Measurements from ENCODE around the gene S100A9. TPM values are rescaled to one million over a fixed set of nuclear protein-coding genes. Genes with fewer than 3 reads are reported as not detected.

S100A9 gene
- 100 to 1,000 TPM in 1 of 2 donors, 10 to 100 TPM in 1; 65.7 to 199 TPM for total RNA-seq

GRCh38 chr1:153357853-153358690 lies at the start of gene S100A9:
TSS of gene S100A9 (plus strand) at chr1:153357854. CDS start at chr1:153358284, 430 bp downstream.
- Histone ChIP-seq H3K9me3 (no peaks in the 10 kb centered on the region), H3K4me1 (no peaks in the 10 kb centered on the region), H3K27ac (peak within 1 kb of the TSS in 1 of 2 donors; percentile 5), H3K4me3 (peak within 1 kb of the TSS in 1 of 2 donors; percentile 4), H3K27me3 (no peaks in the 10 kb centered on the region), H3K36me3 (no peaks in the 10 kb centered on the region)
- DNase-seq (ENCODE audit: low spot score): no peak
- TF ChIP-seq CTCF (IDR thresholded peaks at IDR 0.05): no peak

- Histone ChIP-seq H3K27me3 (no peaks in the 10 kb centered on the region), H3K36me3 (no peaks in the 10 kb centered on the region), H3K27ac (no peak overlapping the region), H3K4me3 (no peak overlapping the region), H3K9me3 (no peaks in the 10 kb centered on the region), H3K4me1 (no peaks in the 10 kb centered on the region)
- no peak for TF ChIP-seq CTCF (IDR thresholded peaks at IDR 0.05)
- peak; percentile 50 for DNase-seq (ENCODE audit: low spot score)
Measured at GRCh38 chr1:153308540-153308939, 49.1 kb upstream of the S100A9 start.

- no peak for DNase-seq (ENCODE audit: low spot score)
- Histone ChIP-seq H3K27ac (no peak overlapping the region), H3K9me3 (no peaks in the 10 kb centered on the region), H3K27me3 (no peaks in the 10 kb centered on the region), H3K4me1 (no peaks in the 10 kb centered on the region), H3K4me3 (no peak overlapping the region), H3K36me3 (no peaks in the 10 kb centered on the region)
- TF ChIP-seq CTCF (IDR thresholded peaks at IDR 0.05): no peak
Measured at GRCh38 chr1:153309441-153309840, 48.2 kb upstream of the S100A9 start.

- TF ChIP-seq CTCF (IDR thresholded peaks at IDR 0.05): no peak
- H3K27me3 ChIP-seq: no peaks in the 10 kb centered on the region
Measured at GRCh38 chr1:153310526-153310925, 47.1 kb upstream of the S100A9 start.

GRCh38 chr1:153312570-153313186 lies 45.0 kb upstream of the S100A9 start, which contains the start of gene PGLYRP3:
TSS of gene PGLYRP3 (minus strand) at chr1:153312952. CDS start at chr1:153310665, 2,287 bp downstream.
- no peaks in the 10 kb centered on the region for H3K36me3 ChIP-seq
- TF ChIP-seq CTCF (IDR thresholded peaks at IDR 0.05): no peak
- no peak within 1 kb of the TSS for H3K27ac ChIP-seq
- no peaks in the 10 kb centered on the region for H3K4me1 ChIP-seq
- H3K9me3 ChIP-seq: no peaks in the 10 kb centered on the region
- DNase-seq (ENCODE audit: low spot score): no peak
- no peaks in the 10 kb centered on the region for H3K27me3 ChIP-seq
- H3K4me3 ChIP-seq: no peak within 1 kb of the TSS

More at GRCh38 chr1:153310526-153310925, 47.1 kb upstream of the S100A9 start:
- Histone ChIP-seq H3K4me1 (no peaks in the 10 kb centered on the region), H3K36me3 (no peaks in the 10 kb centered on the region), H3K4me3 (no peak overlapping the region), H3K9me3 (no peaks in the 10 kb centered on the region), H3K27ac (no peak overlapping the region)
- DNase-seq (ENCODE audit: low spot score): peak; percentile 34
